ENCODE measurements around the gene TECTA.
"Not testable (repeated sequence)": the region's sequence is repeated elsewhere in the genome, so short reads cannot be mapped to it uniquely, and the experiment has no call there.

TECTA gene

GRCh38 chr11:121238956-121239355, 137.9 kb downstream of the TECTA start:
- H3K4me3 ChIP-seq (replicated peaks; ENCODE audit: low read depth, low read length): no peak overlapping the region
- DNase-seq (ENCODE audit: extremely low read depth, low read depth): no peak
- no peak for TF ChIP-seq CTCF (IDR thresholded peaks at IDR 0.05; ENCODE audit: low read depth, low read length, missing control alignments)

GRCh38 chr11:121240001-121240400, 139.0 kb downstream of the TECTA start:
- not testable (repeated sequence) for H3K4me3 ChIP-seq (replicated peaks; ENCODE audit: low read depth, low read length); DNase-seq (ENCODE audit: extremely low read depth, low read depth)

GRCh38 chr11:121240650-121241303, 139.7 kb downstream of the TECTA start:
- TF ChIP-seq CTCF (IDR thresholded peaks at IDR 0.05; ENCODE audit: low read depth, low read length, missing control alignments): no peak
- DNase-seq (ENCODE audit: extremely low read depth, low read depth): no peak
- H3K4me3 ChIP-seq (replicated peaks; ENCODE audit: low read depth, low read length): no peak overlapping the region

Data from HFF-Myc (cell line).